H1 (cell line): Measurements from ENCODE around the gene ZNF654. TPM values are rescaled to one million over a fixed set of nuclear protein-coding genes. Genes with fewer than 3 reads are reported as not detected.

Source experiments
- ASH2L ChIP-seq: fragments of 200-600, 300-600 bp; sonication (generic); IDR thresholded peaks from one replicate; pipeline ENCODE4 v1.7.1; 2017; ENCODE audit warnings: low read length
- CHD7 ChIP-seq: fragments of 300-600 bp; sonication (generic); IDR thresholded peaks from 2 replicates; pipeline ENCODE4 v1.7.1; 2012; ENCODE audit warnings: low read length, moderate library complexity, mild to moderate bottlenecking, inconsistent platforms; ENCODE audit not compliant: insufficient replicate concordance
- CTCF ChIP-seq, 3 experiments: IDR thresholded peaks; 1 replicate in 2 of 3; 2 replicates in 1 of 3; pipeline versions ENCODE4 v1.5.1 to v1.6.1; 2011; ENCODE audit warnings: low read length in 3 of 3, mild to moderate bottlenecking in 3 of 3, inconsistent platforms in 2 of 3, low read depth in 1 of 3, moderate library complexity in 1 of 3; ENCODE audit not compliant: insufficient read depth in 1 of 3; ENCODE audit errors: control extremely low read depth in 1 of 3
- RAD21 ChIP-seq, 2 experiments: IDR thresholded peaks in 1 of 2; conservative IDR thresholded peaks in 1 of 2; 2 replicates each; pipeline ENCODE4 v1.6.1; 2011; ENCODE audit warnings: low read depth in 2 of 2, low read length in 2 of 2, improper control_type of control experiment in 1 of 2, inconsistent platforms in 1 of 2, mild to moderate bottlenecking in 1 of 2, moderate library complexity in 1 of 2
- SIX5 ChIP-seq: IDR thresholded peaks from 2 replicates; pipeline ENCODE4 v1.6.1; 2011; ENCODE audit warnings: mild to moderate bottlenecking, low read depth, low read length
- polyA plus RNA-seq, 7 experiments: library from polyadenylated mRNA; depleted of rRNA in 3 of 7; stranded (reverse) in 5 of 7; unstranded in 2 of 7; fragments of >200 nt in 5 of 7; fragments of 200-250 nt in 2 of 7; gene quantifications; 1 replicate in 5 of 7; 2 replicates in 1 of 7; 4 replicates in 1 of 7; pipeline versions ENCODE4 v1.2.1 to v1.2.3, GENCODE V29; 2011 to 2013; ENCODE audit warnings: missing spikeins in 2 of 7, mixed read lengths in 2 of 7
- total RNA-seq: library from RNA; stranded (reverse); fragmentation: NEBNext Ultra II Directional; extraction: Animal tissue kit (Norgen Biotek cat#: 25700); gene quantifications from 2 replicates; pipeline ENCODE4 v1.2.1, GENCODE V29; 2021

The ZNF654 gene
- total and polyA plus RNA-seq, 2 of the 8 experiments (the other 6 are each of a cell fraction or from before 2014, with no cell fraction given): 0.47 to 5.3 TPM

GRCh38 chr3:88147261-88147660, 88.2 kb downstream of the ZNF654 start (continued):
- TF ChIP-seq SIX5 (no peak), CHD7 (no peak), CTCF (IDR thresholded peaks at IDR 0.05; ENCODE audit: control extremely low read depth in 1 of 3, insufficient read depth in 1 of 3, low read depth in 1 of 3, low read length in 3 of 3) (no peak), RAD21 (IDR thresholded peaks at IDR 0.05 in 1 of 2, conservative IDR thresholded peaks at IDR 0.05 in 1 of 2; ENCODE audit: low read depth in 2 of 2, low read length in 2 of 2) (no peak), ASH2L (no peak)
